GM23338 (cell line): ENCODE results near the gene CHMP6. TPM values are rescaled to one million over a fixed set of nuclear protein-coding genes. Genes with fewer than 3 reads are reported as not detected.

ENCODE experiments used
- ATAC-seq: fragments of 200-7000 bp; cut with Tn5 transposase; 3 replicates; pipeline ENCODE4 v1.9.1; 2020
- DNase-seq: peaks from one replicate; pipeline ENCODE4 v3.0.0-alpha.2; 2015; ENCODE audit warnings: low spot score
- H2AFZ ChIP-seq: fragments of 200-600 bp; sonication (generic); 2 replicates; pipeline ENCODE4 v1.8.0; 2016; ENCODE audit warnings: antibody characterized with exemption, mild to moderate bottlenecking, moderate library complexity
- H3F3A ChIP-seq: fragments of 200-600 bp; sonication (generic); replicated peaks from 2 replicates; pipeline ENCODE4 v1.8.0; 2017; ENCODE audit warnings: antibody characterized with exemption, mixed run types, low read depth
- H3K27ac ChIP-seq: fragments of 200-600 bp; sonication (generic); 2 replicates; pipeline ENCODE4 v1.6.1; 2016; ENCODE audit warnings: low read depth
- H3K27me3 ChIP-seq: fragments of 200-600 bp; sonication (generic); 2 replicates; pipeline ENCODE4 v1.8.0; 2016; ENCODE audit warnings: mild to moderate bottlenecking, mixed run types, moderate library complexity; ENCODE audit not compliant: insufficient read depth
- H3K36me3 ChIP-seq: fragments of 200-600 bp; sonication (generic); 2 replicates; pipeline ENCODE4 v1.8.0; 2016; ENCODE audit warnings: mild to moderate bottlenecking; ENCODE audit not compliant: insufficient read depth
- H3K4me1 ChIP-seq: fragments of 200-600 bp; sonication (generic); 2 replicates; pipeline ENCODE4 v1.8.0; 2016; ENCODE audit warnings: mild to moderate bottlenecking, moderate library complexity; ENCODE audit not compliant: insufficient read depth
- H3K4me2 ChIP-seq: fragments of 200-600 bp; sonication (generic); 2 replicates; pipeline ENCODE4 v1.7.1; 2017; ENCODE audit warnings: mixed run types
- H3K4me3 ChIP-seq: fragments of 200-600 bp; sonication (generic); 2 replicates; pipeline ENCODE4 v1.6.1; 2016; ENCODE audit warnings: mixed run types
- H3K79me2 ChIP-seq: fragments of 200-600 bp; sonication (generic); replicated peaks from 2 replicates; pipeline ENCODE4 v1.8.0; 2017; ENCODE audit warnings: mild to moderate bottlenecking; ENCODE audit not compliant: insufficient read depth
- H3K9me2 ChIP-seq: fragments of 200-600 bp; sonication (generic); 2 replicates; pipeline ENCODE4 v1.8.0; 2017; ENCODE audit not compliant: insufficient read depth
- H4K20me1 ChIP-seq: fragments of 200-600 bp; sonication (generic); replicated peaks from 2 replicates; pipeline ENCODE4 v1.8.0; 2017; ENCODE audit warnings: mild to moderate bottlenecking; ENCODE audit not compliant: insufficient read depth
- H3K27ac Mint-ChIP-seq: 2 replicates; pipeline ENCODE4 v1.8.0; 2020; ENCODE audit warnings: inconsistent platforms, mild to moderate bottlenecking, moderate library complexity, mixed read lengths
- H3K27me3 Mint-ChIP-seq: 3 replicates; pipeline ENCODE4 v1.8.0; 2022; ENCODE audit warnings: low read depth, mild to moderate bottlenecking, moderate library complexity, mixed read lengths, inconsistent platforms; ENCODE audit not compliant: insufficient read depth, poor library complexity
- H3K36me3 Mint-ChIP-seq: 3 replicates; pipeline ENCODE4 v1.8.0; 2021; ENCODE audit warnings: low read depth, mild to moderate bottlenecking, inconsistent platforms, moderate library complexity, mixed read lengths
- H3K4me1 Mint-ChIP-seq: 3 replicates; pipeline ENCODE4 v1.8.0; 2020; ENCODE audit warnings: mild to moderate bottlenecking, inconsistent platforms, mixed read lengths
- H3K4me3 Mint-ChIP-seq: 3 replicates; pipeline ENCODE4 v1.8.0; 2021; ENCODE audit warnings: moderate library complexity, mild to moderate bottlenecking, inconsistent platforms, mixed read lengths
- H3K9me3 Mint-ChIP-seq: 3 replicates; pipeline ENCODE4 v1.8.0; 2020; ENCODE audit warnings: moderate library complexity, mild to moderate bottlenecking, inconsistent platforms, mixed read lengths
- CREB1 ChIP-seq: fragments of 250-450 bp; sonication (Bioruptor Pico); IDR thresholded peaks from 2 replicates; pipeline ENCODE4 v1.5.0; 2020; ENCODE audit warnings: low read depth, mild to moderate bottlenecking, moderate library complexity
- CTCF ChIP-seq, 2 experiments: fragments of 200-600 bp in 1 of 2; sonication (generic) in 1 of 2; conservative IDR thresholded peaks; 2 replicates each; pipeline versions ENCODE4 v1.5.1 to v1.6.1; 2016 to 2017; ENCODE audit warnings: antibody characterized with exemption in 2 of 2, low read depth in 2 of 2, mild to moderate bottlenecking in 2 of 2, moderate library complexity in 1 of 2
- ETS1 ChIP-seq: IDR thresholded peaks from 2 replicates; pipeline ENCODE4 v1.6.1; 2016; ENCODE audit warnings: antibody characterized with exemption
- EZH2 ChIP-seq: fragments of 200-600 bp; sonication (generic); IDR thresholded peaks from one replicate; pipeline ENCODE4 v1.8.0; 2017; ENCODE audit warnings: antibody characterized with exemption, mild to moderate bottlenecking, low read depth; ENCODE audit not compliant: unreplicated experiment
- EZH2phosphoT487 ChIP-seq: fragments of 200-600 bp; sonication (generic); IDR thresholded peaks from one replicate; pipeline ENCODE4 v1.8.1; 2018; ENCODE audit warnings: antibody characterized with exemption; ENCODE audit not compliant: unreplicated experiment
- JUNB ChIP-seq: IDR thresholded peaks from one replicate; pipeline ENCODE4 v1.6.1; 2016; ENCODE audit warnings: antibody characterized with exemption; ENCODE audit not compliant: unreplicated experiment
- NANOG ChIP-seq: IDR thresholded peaks from 2 replicates; pipeline ENCODE4 v1.6.1; 2016; ENCODE audit warnings: antibody characterized with exemption, borderline replicate concordance
- POLR2AphosphoS5 ChIP-seq: IDR thresholded peaks from 2 replicates; pipeline ENCODE4 v1.6.1; 2016; ENCODE audit warnings: antibody characterized with exemption, low read depth
- REST ChIP-seq: IDR thresholded peaks from one replicate; pipeline ENCODE4 v1.6.1; 2018; ENCODE audit warnings: antibody characterized with exemption; ENCODE audit not compliant: unreplicated experiment
- STAT1 ChIP-seq: IDR thresholded peaks from one replicate; pipeline ENCODE4 v1.6.1; 2016; ENCODE audit warnings: antibody characterized with exemption; ENCODE audit not compliant: unreplicated experiment
- ZNF114 ChIP-seq: fragments of 250-450 bp; sonication (Bioruptor Pico); IDR thresholded peaks from 2 replicates; pipeline ENCODE4 v1.5.0; 2020; ENCODE audit warnings: mild to moderate bottlenecking, moderate library complexity
- ZNF331 ChIP-seq: fragments of 250-450 bp; sonication (Bioruptor Pico); IDR thresholded peaks from 2 replicates; pipeline ENCODE4 v1.5.0; 2020; ENCODE audit warnings: low read depth, mild to moderate bottlenecking, moderate library complexity
- ZNF462 ChIP-seq: fragments of 250-450 bp; sonication (Bioruptor Pico); IDR thresholded peaks from 2 replicates; pipeline ENCODE4 v1.5.0; 2020; ENCODE audit warnings: mild to moderate bottlenecking, moderate library complexity
- polyA plus RNA-seq: library from polyadenylated mRNA; unstranded; fragments of >200 nt; fragmentation: Nextera tagmentation; extraction: Ambion mirVana; gene quantifications from 2 replicates; pipeline ENCODE4 v1.2.1, GENCODE V29; 2016
- total RNA-seq: library from RNA; depleted of rRNA; stranded (reverse); fragments of >200 nt; shearing (Covaris generic); gene quantifications from 2 replicates; pipeline ENCODE4 v1.2.3, GENCODE V29; 2014

The CHMP6 gene
- total and polyA plus RNA-seq, 2 experiments from 2014 or later, result 12.3 to 14.0 TPM

- Histone ChIP-seq H3K79me2 (peaks cover 88% of the 10 kb centered on the region), H2AFZ (no peak overlapping the region), H3K4me2 (no peak overlapping the region), H3K36me3 (no peaks in the 10 kb centered on the region), H3K9me2 (no peaks in the 10 kb centered on the region), H4K20me1 (peaks cover 12% of the 10 kb centered on the region), H3F3A (peaks cover 4% of the 10 kb centered on the region; the same call in 1 of the 2 replicates), H3K4me3 (no peak overlapping the region), H3K27ac (no peak overlapping the region), H3K4me1 (peaks cover 11% of the 10 kb centered on the region; the same call in 1 of the 2 replicates), H3K27me3 (peaks cover 7% of the 10 kb centered on the region; the same call in 1 of the 2 replicates)
- Mint-ChIP-seq H3K36me3 (no peaks in the 10 kb centered on the region; the same call in 2 of the 3 replicates), H3K27me3 (peaks cover 21% of the 10 kb centered on the region), H3K27ac (no peak overlapping the region), H3K4me3 (no peak overlapping the region), H3K9me3 (no peaks in the 10 kb centered on the region), H3K4me1 (peaks cover 34% of the 10 kb centered on the region)
- TF ChIP-seq CTCF (conservative IDR thresholded peaks at IDR 0.05; ENCODE audit: low read depth in 2 of 2), result no peak
- TF ChIP-seq ZNF114 (CRISPR knock-in tag), result no peak
- TF ChIP-seq ZNF331, result no peak
- no peak for TF ChIP-seq POLR2AphosphoS5
- no peak for TF ChIP-seq EZH2phosphoT487
- TF ChIP-seq EZH2, result no peak
- no peak for TF ChIP-seq ETS1
- TF ChIP-seq ZNF462 (CRISPR knock-in tag), result no peak
- no peak for TF ChIP-seq REST
- TF ChIP-seq NANOG, result no peak
- no peak for TF ChIP-seq CREB1 (CRISPR knock-in tag)
- no peak for TF ChIP-seq JUNB
- TF ChIP-seq STAT1, result no peak
- DNase-seq, result no peak
- ATAC-seq, result no peak; the same call in 2 of the 3 replicates
Observed at GRCh38 chr17:81039854-81040758, 48.5 kb downstream of the CHMP6 start.
